Activated T-helper 1 cell treated with anti-CD3 and anti-CD28 coated beads, Interleukin-2, amount 50 U/mL, for 16 hours (primary cell): ENCODE data around the gene XXYLT1.

Experiments
- DNase-seq, 2 donors: peaks; one replicate each; pipeline ENCODE4 v3.0.0-alpha.2; 2020; ENCODE audit warnings: low read depth in 1 of 2, low spot score in 1 of 2

Gene XXYLT1

DNA sequence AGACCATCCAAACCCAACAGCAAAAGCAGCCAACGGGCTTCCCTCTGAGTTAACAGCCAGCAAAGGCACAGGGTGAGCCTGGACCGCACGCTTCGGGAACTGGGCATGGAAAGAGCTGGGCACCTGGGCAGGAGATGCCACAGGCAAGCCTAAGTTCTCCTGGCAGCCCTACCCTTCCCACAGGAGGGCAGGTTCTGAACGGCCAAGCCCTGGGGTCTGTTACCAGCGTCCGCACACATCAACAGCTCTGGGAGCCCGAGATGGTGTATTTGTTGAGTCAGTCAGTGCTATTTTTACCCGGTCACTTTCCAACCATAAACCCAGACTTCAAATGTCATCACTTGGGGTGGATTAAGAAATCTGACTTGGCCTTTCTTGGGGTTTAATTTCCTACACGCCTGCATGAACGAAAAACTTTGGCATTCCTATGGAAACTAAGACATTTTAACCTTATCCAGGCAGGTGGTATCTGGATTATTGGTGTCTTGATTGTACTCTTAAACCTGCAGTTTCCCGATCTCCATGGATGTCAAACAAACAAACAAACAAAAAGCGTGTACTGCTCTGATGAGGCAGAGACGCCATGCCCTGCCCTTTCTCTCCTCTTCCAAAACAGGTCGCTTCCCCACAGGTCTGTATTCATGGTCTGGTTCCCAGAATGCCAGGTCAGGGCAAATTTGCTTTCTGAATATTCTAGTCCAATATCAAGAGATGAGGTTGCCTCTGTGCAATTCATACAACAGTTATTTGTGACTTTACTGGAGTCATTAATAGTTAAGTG, 99.7 kb downstream of the XXYLT1 start:
- no peak for DNase-seq

DNA sequence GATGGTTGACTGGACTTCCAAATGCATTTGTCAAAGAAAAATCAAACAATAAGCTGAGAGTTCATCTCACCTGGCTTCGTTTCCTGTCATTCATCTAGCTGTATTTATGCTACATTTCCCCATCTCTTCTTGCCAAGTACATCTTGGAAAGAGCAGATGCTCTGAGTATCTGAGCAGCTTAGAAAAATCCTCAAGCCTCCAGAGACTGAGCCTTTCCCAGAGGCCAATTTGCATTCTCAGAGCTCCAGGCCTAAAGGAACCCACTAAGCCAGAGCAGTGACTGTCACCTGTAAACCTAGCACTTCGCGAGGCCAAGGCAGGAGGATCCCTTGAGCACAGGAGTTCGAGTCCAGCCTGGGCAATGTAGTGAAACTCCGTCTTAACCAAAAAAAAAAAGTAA, 100.5 kb downstream of the XXYLT1 start:
- DNase-seq: no peak

DNA sequence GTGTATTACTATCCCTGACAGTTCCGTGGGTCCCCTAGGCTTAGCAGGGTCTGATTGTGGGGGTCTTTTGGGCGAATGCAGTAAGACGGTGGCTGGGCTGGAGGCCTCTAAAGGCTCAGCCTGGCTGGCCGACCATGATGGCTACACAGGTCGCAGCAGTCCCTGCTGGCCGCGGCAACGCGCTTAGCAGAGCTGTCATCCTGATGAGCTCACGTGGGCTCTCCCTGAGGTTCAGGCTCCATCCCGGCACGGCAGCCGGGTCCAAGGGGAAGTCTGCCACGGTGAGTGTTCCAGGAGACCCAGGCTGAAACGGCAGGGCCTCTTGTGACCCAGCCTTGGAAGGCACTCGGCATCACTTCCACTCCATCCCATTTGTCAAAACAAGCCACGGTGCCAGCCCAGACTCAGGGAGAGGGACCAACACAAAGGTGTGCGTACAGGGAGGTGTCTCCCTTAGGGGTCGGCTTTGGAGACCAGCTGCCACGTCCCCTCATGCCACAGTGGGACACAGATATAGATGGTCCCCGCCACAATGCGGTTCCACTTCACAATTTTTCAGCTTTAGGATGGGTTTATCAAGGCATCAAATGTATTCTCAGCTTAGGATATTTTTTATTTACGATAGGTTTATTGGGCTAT, 101.8 kb downstream of the XXYLT1 start:
- no peak for DNase-seq

GRCh38 chr3:195168009-195168762, 102.8 kb downstream of the XXYLT1 start:
- DNase-seq: no peak

- no peak for DNase-seq
Measured at GRCh38 chr3:195165790-195166189, 105.2 kb downstream of the XXYLT1 start.

GRCh38 chr3:195165265-195165609, 105.7 kb downstream of the XXYLT1 start:
- DNase-seq: no peak

GRCh38 chr3:195164573-195165264, 106.2 kb downstream of the XXYLT1 start:
- DNase-seq: no peak

- DNase-seq: no peak
Measured at GRCh38 chr3:195163719-195164572, 107.0 kb downstream of the XXYLT1 start.

GRCh38 chr3:195162816-195163215, 108.1 kb downstream of the XXYLT1 start:
- DNase-seq: no peak

DNA sequence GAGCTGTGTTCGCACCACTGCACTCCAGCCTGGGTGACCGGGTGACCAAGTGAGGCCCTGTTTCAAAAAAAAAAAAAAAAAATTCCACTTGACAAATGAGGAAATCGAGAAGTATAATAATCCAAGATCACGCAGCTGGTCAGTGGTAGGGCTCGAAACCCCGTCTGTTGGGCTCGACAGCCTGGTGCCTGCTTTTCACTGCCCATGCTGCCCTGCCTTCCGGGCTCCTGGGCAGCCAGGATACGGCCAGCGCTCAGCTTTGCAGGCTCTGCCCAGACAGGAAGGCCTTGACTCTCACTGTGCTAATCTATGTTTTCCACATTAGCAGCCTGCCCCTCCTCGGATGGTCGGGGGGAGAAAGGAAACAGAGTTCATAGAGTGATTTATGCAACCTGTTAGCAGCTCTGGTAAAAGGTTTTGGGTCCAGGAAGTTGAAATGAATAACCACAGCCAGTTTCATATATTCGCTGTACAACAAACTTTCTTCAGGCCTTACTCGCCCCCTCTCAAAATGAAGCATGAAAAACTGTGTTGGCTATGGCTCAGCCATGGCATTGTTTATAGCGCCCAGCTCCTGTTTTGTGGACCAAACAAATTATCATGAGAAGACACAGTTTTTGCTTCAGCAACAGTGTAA, 108.8 kb downstream of the XXYLT1 start:
- DNase-seq: no peak

DNA sequence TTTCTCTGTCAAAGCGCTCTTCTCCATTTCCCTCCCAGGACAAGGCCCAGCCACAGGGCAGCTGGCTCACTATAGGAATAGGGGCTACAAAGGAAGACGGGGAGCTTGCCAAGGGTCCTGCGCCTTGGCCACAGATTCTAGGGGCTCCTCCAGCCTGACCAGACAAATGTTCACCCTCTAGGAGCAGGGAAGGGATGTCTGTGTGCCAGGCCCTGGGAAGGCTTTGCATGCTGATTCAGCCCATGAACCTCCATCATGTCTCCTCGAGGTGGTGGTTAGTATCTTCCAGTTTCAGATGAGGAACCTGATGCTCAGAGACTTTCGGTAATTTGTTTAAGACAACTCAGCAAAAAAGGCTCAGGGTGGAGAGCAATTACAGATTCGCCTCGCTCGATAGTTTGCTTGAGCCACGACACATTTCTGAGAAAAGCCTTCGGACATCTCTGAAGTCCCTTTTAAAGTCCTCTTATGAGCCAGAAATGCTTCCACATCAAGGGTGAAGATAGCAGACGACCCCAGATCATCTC, 110.0 kb downstream of the XXYLT1 start:
- DNase-seq: no peak

- DNase-seq: no peak
Measured at GRCh38 chr3:195160257-195160898, 110.6 kb downstream of the XXYLT1 start.

DNA sequence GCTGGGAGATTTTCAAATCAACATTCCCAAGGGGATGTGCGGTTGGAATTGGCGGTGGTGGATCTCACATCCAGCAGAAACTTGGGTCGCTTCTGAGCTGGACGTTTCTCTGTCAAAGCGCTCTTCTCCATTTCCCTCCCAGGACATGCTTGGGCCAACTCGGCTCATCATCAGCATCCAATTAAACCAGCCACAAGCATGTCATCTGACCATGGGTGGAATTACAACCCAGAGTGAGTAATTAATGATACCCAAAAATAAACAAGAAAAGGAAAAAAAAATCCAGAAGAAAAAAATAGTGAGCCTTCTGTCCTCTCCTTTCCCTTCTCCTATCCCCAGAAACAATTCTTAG, 111.2 kb downstream of the XXYLT1 start:
- no peak for DNase-seq

DNA sequence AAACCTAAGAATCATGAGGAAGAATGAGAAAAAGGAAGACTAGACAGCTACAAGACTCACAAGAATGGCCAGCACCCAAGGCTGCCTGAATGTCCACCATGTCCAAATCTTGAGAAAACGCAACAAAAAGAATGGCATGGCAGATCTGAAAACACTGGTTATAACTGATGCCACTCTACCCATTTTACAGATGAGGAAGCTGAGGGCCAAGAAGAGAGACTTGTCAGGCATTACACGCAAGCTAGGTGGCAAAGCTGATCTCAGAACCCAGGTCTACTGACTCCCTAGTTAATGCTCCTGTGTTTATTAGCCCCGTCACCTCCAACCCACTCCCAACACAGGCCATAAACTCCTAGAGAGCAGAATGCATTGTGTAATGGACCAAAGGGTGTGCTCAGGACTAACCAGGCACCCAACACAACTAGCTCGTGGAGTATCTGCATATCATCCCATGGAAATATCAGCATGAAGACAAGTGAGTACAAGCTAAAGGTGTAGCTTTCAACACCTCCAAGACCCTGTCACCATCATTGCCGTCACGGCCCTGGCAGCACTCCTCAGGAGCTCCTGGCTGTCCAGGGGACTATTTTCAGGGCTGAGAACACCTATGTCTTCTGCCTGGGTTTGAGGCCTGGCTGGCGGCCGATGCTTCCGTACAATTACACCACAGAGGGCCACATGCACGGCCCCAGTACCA, 111.7 kb downstream of the XXYLT1 start:
- no peak for DNase-seq

GRCh38 chr3:195156286-195156890, 114.6 kb downstream of the XXYLT1 start:
- DNase-seq: no peak

GRCh38 chr3:195155570-195156241, 115.3 kb downstream of the XXYLT1 start:
- DNase-seq: no peak

DNA sequence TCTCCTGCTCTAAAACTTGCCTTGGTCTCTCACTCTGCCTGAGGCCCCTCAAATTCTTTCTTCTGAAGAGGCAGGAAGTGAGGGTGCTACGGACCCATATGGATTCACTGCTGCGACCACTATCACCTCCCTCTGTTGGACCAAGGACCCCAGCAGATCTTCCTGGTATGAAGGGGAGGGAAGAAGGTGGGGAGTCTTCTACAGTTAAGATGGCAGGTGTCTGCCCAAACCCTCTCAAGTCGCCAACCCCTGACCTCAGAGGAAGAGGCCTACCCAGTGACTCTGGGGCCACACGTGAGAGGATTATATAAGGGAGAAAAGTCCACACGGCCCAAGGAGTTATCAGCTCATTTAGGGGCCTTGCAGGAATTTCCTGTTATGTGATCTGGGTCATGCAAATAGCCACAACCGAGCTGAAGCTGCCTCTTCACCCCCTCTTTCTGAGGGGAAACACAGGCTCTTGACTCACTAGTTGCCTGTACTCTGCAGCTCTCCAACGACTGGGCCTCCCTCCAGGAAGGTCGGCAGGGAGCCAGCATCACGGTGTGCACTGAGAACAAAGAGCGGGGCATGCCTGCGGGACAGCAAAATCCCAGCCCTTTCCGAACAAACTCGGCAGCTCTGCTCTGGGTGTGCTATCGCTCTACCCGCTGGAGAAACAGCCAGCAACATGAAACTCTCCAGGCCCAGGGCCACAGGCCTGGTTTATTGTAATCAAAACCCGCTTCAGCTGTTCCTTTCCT, 116.0 kb downstream of the XXYLT1 start:
- DNase-seq: no peak
